Hypothalamus (tissue), 51 donors: ENCODE results near the gene PRKCA.
"Not testable (repeated sequence)": the region's sequence is repeated elsewhere in the genome, so short reads cannot be mapped to it uniquely, and the experiment has no call there.

ENCODE experiments used
- DNase-seq, 51 donors: peaks; one replicate each; lab custom pipeline; 2025; lab: John Stamatoyannopoulos, UW

The PRKCA gene

DNA sequence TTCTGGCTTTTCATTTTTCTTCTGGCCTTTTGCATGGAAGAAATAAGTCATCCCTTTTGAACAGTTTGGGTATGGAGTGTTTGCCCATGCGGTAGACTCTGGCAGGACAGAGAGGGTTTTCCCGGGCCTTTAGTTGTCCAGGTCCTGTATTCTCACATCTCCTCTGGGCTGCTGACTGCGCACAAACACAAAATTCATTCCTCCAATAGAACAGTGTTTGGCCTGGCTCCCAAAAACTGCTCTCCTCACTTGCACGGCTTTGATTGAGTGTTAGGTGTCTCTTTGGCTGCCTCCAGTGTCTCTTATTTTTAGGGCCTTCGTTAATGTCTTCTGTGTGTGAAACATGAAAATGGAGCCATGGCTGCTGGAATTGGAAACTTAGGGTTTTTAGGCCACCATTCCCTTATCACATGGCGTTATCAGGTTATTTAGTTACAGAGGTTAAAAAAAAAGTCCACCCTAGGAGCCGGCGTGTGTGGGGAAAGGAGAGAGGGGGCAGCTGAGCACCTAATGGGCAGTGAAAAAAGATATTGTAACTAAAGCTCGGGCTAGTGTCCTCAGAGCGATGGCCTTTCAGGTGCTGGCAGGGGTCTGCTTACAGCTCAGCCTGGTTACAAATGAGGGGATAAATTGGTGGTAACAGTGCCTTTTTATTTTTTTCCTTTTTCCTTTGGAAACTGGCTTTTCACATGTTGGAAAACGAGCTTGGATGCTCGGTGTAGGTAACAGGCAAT, 47.3 kb downstream of the PRKCA start:
- DNase-seq = peak in 1 of 51 donors; percentile 10

DNA sequence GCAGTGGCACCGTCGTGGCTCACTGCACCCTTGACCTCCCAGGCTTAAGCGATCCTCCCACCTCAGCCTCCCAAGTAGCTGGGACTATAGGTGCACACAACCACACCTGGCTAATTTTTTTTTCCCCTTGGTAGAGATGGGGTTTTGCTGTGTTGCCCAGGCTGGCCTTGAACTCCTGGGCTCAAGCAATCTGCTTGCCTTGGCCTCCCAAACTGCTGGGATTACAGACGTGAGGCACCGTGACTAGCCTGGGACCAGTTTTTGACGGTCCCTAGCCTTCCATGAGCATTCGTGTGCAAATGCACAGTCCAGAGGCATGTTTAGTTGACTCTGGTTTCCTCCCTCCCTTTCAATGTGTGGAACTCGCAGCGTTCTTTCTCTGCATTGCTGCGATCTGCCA, 48.2 kb downstream of the PRKCA start:
- DNase-seq = not testable (repeated sequence)

DNA sequence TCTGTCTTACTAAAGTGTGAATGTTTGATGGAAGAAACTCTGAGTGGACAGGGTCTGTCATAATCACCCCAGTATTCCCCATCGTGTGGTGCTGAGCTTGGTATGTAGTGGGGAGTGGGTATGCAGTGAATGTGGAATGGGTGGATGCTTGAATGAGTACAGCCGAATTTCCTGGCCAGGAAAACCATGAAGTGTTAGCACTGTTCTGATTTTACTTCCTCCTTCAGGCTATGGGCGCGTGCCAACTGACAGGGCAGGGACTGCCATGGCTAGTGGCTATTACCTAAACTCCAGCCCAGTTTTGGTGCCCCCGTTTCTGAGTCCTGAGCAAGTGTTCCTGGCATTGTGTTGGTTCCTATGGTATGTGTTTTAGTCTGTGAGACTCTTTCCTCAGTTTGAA, 48.6 kb downstream of the PRKCA start:
- peak in 13 of 51 donors; percentile 5 to 25 (median 14) for DNase-seq

GRCh38 chr17:66351701-66352100, 49.3 kb downstream of the PRKCA start:
- no peak for DNase-seq

DNA sequence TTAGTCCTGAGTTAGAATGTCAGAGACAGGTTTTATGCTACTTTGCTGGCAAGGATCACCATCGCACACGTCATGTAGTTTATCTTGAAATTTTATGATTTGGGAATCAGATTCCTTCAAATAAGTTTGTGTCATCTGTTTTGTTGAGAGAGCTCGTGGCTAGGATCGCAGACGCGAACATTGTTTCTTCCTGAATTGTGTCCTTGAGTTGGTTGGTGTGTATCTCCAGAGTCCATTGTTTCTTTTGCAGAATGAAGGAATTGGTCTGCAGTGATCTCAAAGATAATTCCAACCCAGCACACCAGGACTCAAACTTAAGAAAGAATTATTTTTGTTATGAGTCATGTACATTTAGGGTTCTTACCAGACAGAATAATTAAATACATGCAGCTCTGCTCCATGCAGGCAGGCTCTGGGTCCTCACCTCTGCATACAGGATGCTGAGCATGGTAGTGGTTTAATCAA, 51.6 kb downstream of the PRKCA start:
- DNase-seq = no peak

GRCh38 chr17:66354472-66354871, 52.1 kb downstream of the PRKCA start:
- DNase-seq = no peak

GRCh38 chr17:66354981-66355380, 52.6 kb downstream of the PRKCA start:
- no peak for DNase-seq

DNA sequence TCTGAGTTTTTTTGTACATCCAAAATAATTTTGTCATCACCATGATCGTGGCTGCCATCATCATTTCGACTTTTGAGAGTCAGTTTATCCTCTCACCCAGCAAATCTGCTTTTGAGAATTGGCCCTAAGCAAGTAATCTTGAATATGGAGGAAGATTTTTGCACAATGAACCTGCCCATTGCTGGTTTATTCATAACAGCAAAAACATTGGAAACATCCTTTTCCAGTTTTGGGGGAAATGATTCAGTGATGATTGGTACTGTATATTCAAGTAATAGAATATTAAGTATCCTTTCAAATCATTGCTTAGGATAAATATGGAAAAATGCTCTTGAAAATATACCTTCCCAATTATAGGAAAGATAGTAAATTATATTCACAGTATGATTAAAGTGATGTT, 53.1 kb downstream of the PRKCA start:
- DNase-seq = no peak

DNA sequence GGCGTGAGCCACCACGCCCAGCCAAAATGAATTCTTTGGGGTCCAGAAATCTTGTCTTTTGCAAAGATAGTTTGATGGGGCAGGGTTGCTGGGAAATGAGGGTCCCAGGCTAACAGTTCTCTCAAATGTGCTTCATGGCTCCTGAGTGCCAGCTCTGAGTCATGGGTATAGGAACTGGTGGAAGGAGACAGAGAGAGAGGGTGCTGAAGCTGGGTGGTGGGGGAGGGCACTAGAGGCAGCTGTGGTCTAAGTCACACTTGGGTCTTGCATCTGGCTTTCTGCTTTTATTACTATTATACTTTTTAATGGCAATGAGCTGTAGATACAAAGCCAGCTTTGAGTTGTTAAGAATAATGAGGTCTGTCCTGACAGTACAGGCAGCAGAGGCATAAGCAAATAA, 54.6 kb downstream of the PRKCA start:
- no peak for DNase-seq

DNA sequence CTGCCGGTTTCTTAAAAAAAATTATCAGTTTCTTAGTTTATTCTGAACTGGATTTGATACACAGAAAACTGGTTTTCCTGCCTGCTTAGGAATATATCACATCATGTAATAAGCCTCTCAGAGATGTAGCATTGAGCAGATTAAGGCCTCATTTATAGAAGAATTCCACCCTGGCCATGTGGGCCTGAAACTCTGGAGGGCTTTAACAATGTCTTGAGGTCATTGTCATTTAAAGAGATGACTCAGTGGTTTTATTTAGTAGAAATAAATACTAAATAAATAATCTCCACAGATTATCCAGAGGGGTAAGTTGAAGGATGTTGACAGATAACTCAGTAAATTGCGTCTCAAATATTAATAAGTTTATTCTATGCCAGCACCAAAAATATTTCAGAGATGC, 56.9 kb downstream of the PRKCA start:
- DNase-seq = no peak

- DNase-seq = not testable (repeated sequence)
These were observed 58.6 kb downstream of the PRKCA start for GRCh38 chr17:66360961-66361565.

- DNase-seq = no peak
These were observed 62.1 kb downstream of the PRKCA start for GRCh38 chr17:66364508-66364907.

DNA sequence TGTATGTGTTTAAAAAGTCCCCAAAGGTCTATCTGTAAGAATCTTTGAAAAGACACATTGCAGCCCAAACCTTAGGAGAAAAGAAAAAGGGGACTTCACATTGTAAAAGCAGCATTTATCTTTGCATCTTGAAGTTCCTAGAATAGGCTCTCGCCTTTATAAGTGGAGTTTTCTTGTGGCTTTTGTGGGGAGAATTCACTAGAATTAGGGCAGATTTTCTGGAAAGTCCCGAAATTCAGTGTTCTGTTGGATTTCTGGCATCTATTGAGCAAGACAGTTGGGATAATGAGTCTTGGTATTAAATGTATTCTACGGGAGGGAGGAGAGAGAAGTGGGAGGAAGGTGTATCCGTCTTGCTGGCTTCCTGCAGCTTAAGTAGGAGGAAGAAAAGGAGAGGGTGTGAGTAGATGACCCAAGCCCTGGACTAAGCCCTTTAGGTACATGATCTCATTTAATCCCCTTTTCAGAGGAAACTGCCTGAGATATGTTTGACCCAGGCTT, 62.6 kb downstream of the PRKCA start:
- DNase-seq = no peak

DNA sequence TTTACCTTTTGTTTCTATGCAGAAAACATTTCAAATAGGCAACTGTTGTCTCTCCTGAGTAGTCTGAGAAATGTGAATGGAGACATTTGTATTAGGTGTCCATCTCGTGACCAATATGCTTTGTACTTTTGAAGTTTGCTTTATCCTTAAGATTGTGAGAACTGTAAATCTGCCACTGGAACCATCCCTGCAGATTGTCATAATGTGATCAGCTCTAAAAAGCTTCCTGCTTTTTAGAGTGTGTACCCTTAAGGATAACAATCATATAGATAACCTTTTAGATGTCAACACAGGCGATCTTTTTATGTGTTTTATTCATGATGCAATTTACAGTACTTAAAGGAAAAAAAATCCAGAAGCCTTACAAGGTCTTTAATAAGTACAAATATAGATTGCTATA, 63.5 kb downstream of the PRKCA start:
- DNase-seq = no peak

- DNase-seq = no peak
These were observed 64.7 kb downstream of the PRKCA start for GRCh38 chr17:66367107-66367506.

DNA sequence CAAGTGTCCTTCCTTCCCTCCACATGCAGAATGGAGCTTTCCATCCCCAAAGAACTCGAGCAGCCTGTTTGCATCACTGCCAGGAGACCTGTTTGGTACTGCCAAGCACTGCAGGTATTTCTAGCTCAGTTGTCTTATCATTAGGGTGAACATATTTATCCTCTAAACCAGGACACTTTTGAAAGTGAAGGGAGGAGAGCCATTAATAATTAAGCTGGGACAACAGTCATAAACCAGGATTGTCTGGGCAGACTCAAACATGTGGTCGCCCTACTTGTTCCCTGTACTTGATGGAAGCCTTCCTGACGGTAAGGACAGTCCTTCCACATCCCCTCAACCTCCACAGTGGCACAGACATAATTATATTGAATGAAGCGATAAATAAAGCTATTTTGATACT, 67.4 kb downstream of the PRKCA start:
- no peak for DNase-seq

DNA sequence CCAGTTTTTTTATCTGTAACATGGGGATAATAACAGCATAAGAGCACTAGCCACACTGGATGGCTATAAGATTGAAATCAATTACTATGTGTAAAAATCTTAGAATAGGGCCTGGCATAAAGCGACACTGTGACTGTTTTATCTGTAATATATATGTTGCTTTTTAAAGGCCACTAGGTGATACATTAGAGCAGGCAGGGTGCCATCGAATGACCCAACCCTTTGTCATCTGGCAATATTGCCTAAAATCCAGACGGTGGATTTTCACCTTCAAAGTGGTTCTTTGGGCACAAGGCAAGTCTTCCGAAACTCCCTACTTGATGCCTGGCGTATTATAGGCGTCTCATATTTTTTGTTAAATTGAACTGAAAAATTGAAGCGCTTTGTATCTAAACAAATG, 69.1 kb downstream of the PRKCA start:
- DNase-seq = no peak

DNA sequence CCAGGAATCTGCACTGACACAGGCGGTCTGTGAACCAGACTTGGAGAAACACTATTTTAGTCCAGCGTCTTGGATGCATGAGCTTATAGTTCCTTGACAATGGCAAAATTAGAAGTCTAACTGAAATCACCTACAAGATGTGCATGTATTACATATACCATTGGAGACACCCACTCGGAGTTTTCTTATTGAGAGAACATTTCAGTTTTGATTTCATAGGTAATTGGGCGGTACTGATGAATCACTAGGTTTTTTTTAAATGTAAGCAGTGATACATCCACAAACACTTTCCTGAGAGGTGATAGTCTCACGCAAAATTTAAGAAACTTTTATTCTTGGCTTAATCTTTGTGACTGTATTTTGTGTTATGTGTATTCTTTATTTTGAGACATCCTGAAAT, 69.8 kb downstream of the PRKCA start:
- DNase-seq = no peak

GRCh38 chr17:66373079-66373478, 70.7 kb downstream of the PRKCA start:
- no peak for DNase-seq

DNA sequence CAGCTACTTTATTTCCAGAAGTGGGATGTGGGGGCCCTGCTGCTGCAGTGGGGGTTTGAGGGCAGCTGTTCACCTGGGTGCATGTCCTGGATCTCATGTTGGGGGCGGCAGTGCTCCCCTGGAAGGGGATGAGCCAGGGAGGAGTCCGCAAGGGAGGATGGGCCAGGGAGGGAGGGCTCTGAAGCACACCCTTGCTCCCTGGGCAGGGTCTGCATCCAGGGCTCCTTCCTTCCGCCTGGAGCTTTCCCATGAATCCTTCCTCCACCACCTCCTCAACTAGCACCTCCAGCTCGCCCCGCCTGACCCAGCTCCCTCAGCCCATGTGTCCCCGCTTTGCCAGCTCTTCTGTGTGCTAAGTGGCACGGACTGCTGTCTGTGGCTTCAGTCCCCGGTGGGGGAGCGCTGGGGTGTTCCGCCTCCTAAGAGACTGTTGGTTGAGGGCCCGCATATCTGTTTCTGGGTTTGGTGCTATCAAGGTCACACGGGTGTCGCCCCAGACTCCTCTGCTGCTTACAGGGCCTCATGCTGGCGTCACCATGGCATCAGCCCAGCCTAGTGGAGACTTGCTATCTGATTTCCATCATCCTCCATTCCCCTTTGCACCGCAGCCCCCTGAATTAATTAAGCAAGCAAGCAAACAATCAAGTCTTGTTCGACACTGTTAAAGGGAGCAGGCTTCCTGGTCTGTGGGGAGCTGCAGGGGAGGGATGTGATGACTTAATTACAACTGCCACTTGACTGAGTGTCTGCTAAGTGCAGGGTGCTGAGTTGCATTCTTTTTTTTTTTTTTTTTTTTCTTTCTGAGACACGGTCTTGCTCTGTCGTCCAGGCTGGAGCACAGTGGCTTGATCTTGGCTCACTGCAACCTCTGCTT, 71.8 kb downstream of the PRKCA start:
- DNase-seq = peak in 33 of 51 donors; percentile 7 to 74 (median 42)

DNA sequence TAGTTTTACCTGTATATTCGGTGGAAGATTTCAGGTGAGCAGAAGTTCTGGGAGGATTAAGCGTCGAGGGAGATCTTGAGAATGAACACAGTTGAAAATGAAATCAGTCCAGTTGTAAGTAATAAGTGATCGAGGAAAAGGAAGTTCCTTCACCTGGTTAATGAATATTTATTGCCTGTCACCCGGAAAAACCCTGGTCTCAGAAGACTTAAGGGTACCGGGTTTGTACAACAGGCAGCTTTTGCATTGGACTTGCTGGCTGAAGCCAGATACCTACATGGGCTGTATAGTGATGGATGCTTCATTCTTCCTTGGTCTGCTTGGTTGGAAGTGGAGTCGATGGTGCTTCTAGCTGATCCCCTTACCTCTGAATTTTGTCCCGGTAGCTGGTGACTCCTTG, 72.7 kb downstream of the PRKCA start:
- no peak for DNase-seq
